ENCODE data around the gene NRL. TPM values are rescaled to one million over a fixed set of nuclear protein-coding genes. Genes with fewer than 3 reads are reported as not detected.

NRL gene
- total and polyA plus RNA-seq, 2 experiments from 2014 or later = 0.48 to 0.86 TPM

- no peaks in the 10 kb centered on the region for H4K20me1 ChIP-seq (ENCODE audit: insufficient read depth)
- in situ Hi-C loops (cut with MboI) = no loop called here
- 54 to 70% methylated on average over 2 of the region's 2 CpGs for WGBS, 2 experiments (ENCODE audit: low coverage in 1 of 2, low lambda C conversion rate in 2 of 2, missing lambda C conversion rate in 2 of 2)
These were observed 26.7 kb downstream of the NRL start for GRCh38 chr14:24088095-24088494.

GRCh38 chr14:24087004-24087403, 27.7 kb downstream of the NRL start:
- 40 to 42% methylated on average over 1 of the region's 1 CpG for WGBS, 2 experiments (ENCODE audit: low coverage in 1 of 2, low lambda C conversion rate in 2 of 2, missing lambda C conversion rate in 2 of 2)
- TF ChIP-seq EZH2phosphoT487 (IDR thresholded peaks at IDR 0.05; ENCODE audit: insufficient read depth, low read depth) (no peak), EZH2 (IDR thresholded peaks at IDR 0.05; ENCODE audit: insufficient read depth, poor library complexity, severe bottlenecking) (no peak)

More at GRCh38 chr14:24088095-24088494, 26.7 kb downstream of the NRL start:
- H3K9me2 ChIP-seq (ENCODE audit: insufficient read depth) = no peaks in the 10 kb centered on the region
- no peak overlapping the region for H2AFZ ChIP-seq
- peaks cover 6% of the 10 kb centered on the region for H3F3A ChIP-seq (ENCODE audit: insufficient read depth)
- H3K4me2 ChIP-seq (ENCODE audit: unreplicated experiment) = no peak overlapping the region
- no peak overlapping the region for H3K27ac ChIP-seq
- no peaks in the 10 kb centered on the region for H3K79me2 ChIP-seq (ENCODE audit: insufficient read depth)
- no peaks in the 10 kb centered on the region for H3K9me3 ChIP-seq (ENCODE audit: low read depth)
- H3K4me1 ChIP-seq (ENCODE audit: insufficient read depth) = no peaks in the 10 kb centered on the region
- TF ChIP-seq EZH2 (IDR thresholded peaks at IDR 0.05; ENCODE audit: insufficient read depth, poor library complexity, severe bottlenecking) (no peak), EZH2phosphoT487 (IDR thresholded peaks at IDR 0.05; ENCODE audit: insufficient read depth, low read depth) (no peak)
- DNase-seq = no peak
- 0 out of 2 replicates have a peak, but pooled peaks cover 2% of the 10 kb centered on the region for H3K27me3 ChIP-seq (replicated peaks; ENCODE audit: insufficient read depth)
- H3K9ac ChIP-seq = no peak overlapping the region
- H3K4me3 ChIP-seq = no peak overlapping the region
- H3K36me3 ChIP-seq (ENCODE audit: low read depth) = no peaks in the 10 kb centered on the region

GRCh38 chr14:24086193-24086955, 28.4 kb downstream of the NRL start:
- H3K36me3 ChIP-seq (ENCODE audit: low read depth) = no peaks in the 10 kb centered on the region
- DNase-seq = no peak
- no peak overlapping the region for H2AFZ ChIP-seq
- H3K9ac ChIP-seq = no peak overlapping the region
- WGBS, 2 experiments (ENCODE audit: low coverage in 1 of 2, low lambda C conversion rate in 2 of 2, missing lambda C conversion rate in 2 of 2) = 57 to 64% methylated on average over 3 of the region's 3 CpGs
- no peaks in the 10 kb centered on the region for H3K9me2 ChIP-seq (ENCODE audit: insufficient read depth)
- H4K20me1 ChIP-seq (ENCODE audit: insufficient read depth) = no peaks in the 10 kb centered on the region
- H3K27me3 ChIP-seq (replicated peaks; ENCODE audit: insufficient read depth) = peaks cover 14% of the 10 kb centered on the region; the same call in 1 of the 2 replicates
- H3K27ac ChIP-seq = no peak overlapping the region
- in situ Hi-C loops (cut with MboI) = no loop called here
- no peaks in the 10 kb centered on the region for H3F3A ChIP-seq (ENCODE audit: insufficient read depth)
- no peak overlapping the region for H3K4me2 ChIP-seq (ENCODE audit: unreplicated experiment)
- H3K4me3 ChIP-seq = no peak overlapping the region
- H3K79me2 ChIP-seq (ENCODE audit: insufficient read depth) = no peaks in the 10 kb centered on the region
- no peak for TF ChIP-seq EZH2 (IDR thresholded peaks at IDR 0.05; ENCODE audit: insufficient read depth, poor library complexity, severe bottlenecking)
- no peak for TF ChIP-seq EZH2phosphoT487 (IDR thresholded peaks at IDR 0.05; ENCODE audit: insufficient read depth, low read depth)
- no peaks in the 10 kb centered on the region for H3K4me1 ChIP-seq (ENCODE audit: insufficient read depth)
- no peaks in the 10 kb centered on the region for H3K9me3 ChIP-seq (ENCODE audit: low read depth)

More at GRCh38 chr14:24087004-24087403, 27.7 kb downstream of the NRL start:
- Histone ChIP-seq H2AFZ (no peak overlapping the region), H3K4me1 (ENCODE audit: insufficient read depth) (no peaks in the 10 kb centered on the region), H3F3A (ENCODE audit: insufficient read depth) (no peaks in the 10 kb centered on the region), H3K36me3 (ENCODE audit: low read depth) (no peaks in the 10 kb centered on the region), H3K79me2 (ENCODE audit: insufficient read depth) (no peaks in the 10 kb centered on the region), H3K27me3 (replicated peaks; ENCODE audit: insufficient read depth) (peaks cover 13% of the 10 kb centered on the region; the same call in 1 of the 2 replicates), H3K9ac (no peak overlapping the region), H3K4me3 (no peak overlapping the region), H3K4me2 (ENCODE audit: unreplicated experiment) (no peak overlapping the region), H4K20me1 (ENCODE audit: insufficient read depth) (no peaks in the 10 kb centered on the region), H3K9me3 (ENCODE audit: low read depth) (no peaks in the 10 kb centered on the region), H3K27ac (no peak overlapping the region), H3K9me2 (ENCODE audit: insufficient read depth) (no peaks in the 10 kb centered on the region)
- DNase-seq = no peak
- in situ Hi-C loops (cut with MboI) = no loop called here

GRCh38 chr14:24085215-24085614, 29.5 kb downstream of the NRL start:
- Histone ChIP-seq H3K79me2 (ENCODE audit: insufficient read depth) (no peaks in the 10 kb centered on the region), H4K20me1 (ENCODE audit: insufficient read depth) (no peaks in the 10 kb centered on the region), H3K9ac (no peak overlapping the region), H2AFZ (no peak overlapping the region), H3F3A (ENCODE audit: insufficient read depth) (no peaks in the 10 kb centered on the region), H3K27me3 (replicated peaks; ENCODE audit: insufficient read depth) (peaks cover 14% of the 10 kb centered on the region; the same call in 1 of the 2 replicates), H3K4me3 (no peak overlapping the region), H3K36me3 (ENCODE audit: low read depth) (no peaks in the 10 kb centered on the region), H3K4me1 (ENCODE audit: insufficient read depth) (no peaks in the 10 kb centered on the region), H3K27ac (no peak overlapping the region), H3K4me2 (ENCODE audit: unreplicated experiment) (no peak overlapping the region), H3K9me2 (ENCODE audit: insufficient read depth) (no peaks in the 10 kb centered on the region), H3K9me3 (ENCODE audit: low read depth) (no peaks in the 10 kb centered on the region)
- WGBS, 2 experiments (ENCODE audit: low coverage in 1 of 2, low lambda C conversion rate in 2 of 2, missing lambda C conversion rate in 2 of 2) = 75 to 80% methylated on average over 3 of the region's 3 CpGs
- no peak for DNase-seq
- in situ Hi-C loops (cut with MboI) = no loop called here
- no peak for TF ChIP-seq EZH2phosphoT487 (IDR thresholded peaks at IDR 0.05; ENCODE audit: insufficient read depth, low read depth)
- TF ChIP-seq EZH2 (IDR thresholded peaks at IDR 0.05; ENCODE audit: insufficient read depth, poor library complexity, severe bottlenecking) = no peak
